Muscle layer of duodenum (tissue), 2 donors: ENCODE measurements around the gene DLG2.
"Not testable (repeated sequence)": the region's sequence is repeated elsewhere in the genome, so short reads cannot be mapped to it uniquely, and the experiment has no call there.

ENCODE experiments used
- H3K27ac ChIP-seq: one replicate; pipeline ENCODE4 v1.7.0; 2013; ENCODE audit warnings: mild to moderate bottlenecking, low read length
- H3K27me3 ChIP-seq: one replicate; pipeline ENCODE4 v1.7.0; 2013; ENCODE audit warnings: low read depth, mild to moderate bottlenecking, control low read depth, low read length
- H3K36me3 ChIP-seq, 2 donors: one replicate each; pipeline ENCODE4 v1.7.0; 2013; ENCODE audit warnings: low read length in 2 of 2, control low read depth in 1 of 2, mild to moderate bottlenecking in 1 of 2; ENCODE audit not compliant: insufficient read depth in 2 of 2, control insufficient read depth in 1 of 2
- H3K4me1 ChIP-seq, 2 donors: one replicate each; pipeline ENCODE4 v1.7.0; 2013; ENCODE audit warnings: low read length in 2 of 2, mild to moderate bottlenecking in 2 of 2, control low read depth in 1 of 2, moderate library complexity in 1 of 2; ENCODE audit not compliant: insufficient read depth in 2 of 2, control insufficient read depth in 1 of 2
- H3K4me3 ChIP-seq, 2 donors: one replicate each; pipeline ENCODE4 v1.7.0; 2013; ENCODE audit warnings: low read length in 2 of 2, low read depth in 1 of 2, mild to moderate bottlenecking in 1 of 2
- H3K9me3 ChIP-seq, 2 donors: one replicate each; pipeline ENCODE4 v1.7.0; 2013; ENCODE audit warnings: low read length in 2 of 2, control low read depth in 1 of 2, mild to moderate bottlenecking in 1 of 2; ENCODE audit not compliant: control insufficient read depth in 1 of 2
- donor health status: healthy.

The DLG2 gene

DNA sequence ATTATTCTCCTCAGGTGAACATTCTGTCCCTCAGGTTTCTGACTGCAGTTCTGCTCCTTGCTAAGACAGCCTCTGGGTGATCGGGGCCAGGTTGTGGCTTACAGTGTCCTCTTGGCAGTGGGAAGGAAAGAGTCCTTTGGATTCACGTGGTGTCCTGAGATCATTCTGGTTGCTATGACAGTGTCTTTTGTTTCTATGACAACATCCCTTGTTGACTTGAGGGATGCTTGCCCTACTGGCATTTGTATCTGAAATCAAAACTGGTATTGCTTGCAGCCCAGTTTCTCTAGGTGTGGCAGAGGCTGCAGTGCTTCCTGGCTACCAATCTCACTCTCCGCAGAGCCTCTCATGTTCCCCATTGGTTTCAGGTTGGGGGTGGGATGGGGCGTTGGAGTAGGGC lies 2189.2 kb downstream of the DLG2 start:
- Histone ChIP-seq H3K4me3 (no peak overlapping the region), H3K4me1 (no peaks in the 10 kb centered on the region), H3K36me3 (no peaks in the 10 kb centered on the region)

GRCh38 chr11:83436855-83437254 lies 2190.3 kb downstream of the DLG2 start:
- no peaks in the 10 kb centered on the region for H3K27me3 ChIP-seq
- no peaks in the 10 kb centered on the region for H3K36me3 ChIP-seq
- no peaks in the 10 kb centered on the region for H3K9me3 ChIP-seq
- H3K4me1 ChIP-seq: no peaks in the 10 kb centered on the region
- no peak overlapping the region for H3K27ac ChIP-seq
- no peak overlapping the region for H3K4me3 ChIP-seq

More for the DNA sequence above, 2189.2 kb downstream of the DLG2 start:
- H3K27ac ChIP-seq: no peak overlapping the region
- H3K9me3 ChIP-seq: no peaks in the 10 kb centered on the region
- H3K27me3 ChIP-seq: no peaks in the 10 kb centered on the region

DNA sequence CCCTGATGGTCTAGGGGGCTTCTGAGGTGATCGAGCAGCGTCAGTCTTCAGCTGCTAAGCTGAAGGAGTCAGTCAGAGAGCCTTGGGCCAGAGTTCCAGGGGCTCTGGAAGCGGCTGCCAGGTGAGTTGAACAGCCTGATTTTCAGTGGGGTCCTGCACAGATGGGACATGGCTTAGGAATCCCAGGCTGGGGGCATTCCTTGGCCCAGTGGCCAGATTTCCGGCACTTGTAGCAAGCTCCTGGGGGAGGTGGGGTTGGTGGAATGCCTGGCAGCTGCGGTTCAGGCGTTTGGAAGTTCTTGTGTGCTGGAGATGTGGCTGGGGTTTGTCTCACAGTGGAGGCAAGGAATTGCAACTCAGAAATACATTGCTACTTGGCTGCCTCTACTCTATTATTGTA lies 2192.3 kb downstream of the DLG2 start:
- not testable (repeated sequence) for H3K27me3 ChIP-seq, H3K9me3 ChIP-seq, H3K36me3 ChIP-seq, H3K4me1 ChIP-seq, H3K27ac ChIP-seq, H3K4me3 ChIP-seq

- H3K27ac ChIP-seq: no peak overlapping the region
- H3K9me3 ChIP-seq: peaks cover 0 to under 1% of the 10 kb centered on the region in 2 donors
- no peak overlapping the region for H3K4me3 ChIP-seq
- no peaks in the 10 kb centered on the region for H3K27me3 ChIP-seq
- H3K36me3 ChIP-seq: no peaks in the 10 kb centered on the region
- H3K4me1 ChIP-seq: no peaks in the 10 kb centered on the region
These were observed 2199.2 kb downstream of the DLG2 start for GRCh38 chr11:83427943-83428342.

DNA sequence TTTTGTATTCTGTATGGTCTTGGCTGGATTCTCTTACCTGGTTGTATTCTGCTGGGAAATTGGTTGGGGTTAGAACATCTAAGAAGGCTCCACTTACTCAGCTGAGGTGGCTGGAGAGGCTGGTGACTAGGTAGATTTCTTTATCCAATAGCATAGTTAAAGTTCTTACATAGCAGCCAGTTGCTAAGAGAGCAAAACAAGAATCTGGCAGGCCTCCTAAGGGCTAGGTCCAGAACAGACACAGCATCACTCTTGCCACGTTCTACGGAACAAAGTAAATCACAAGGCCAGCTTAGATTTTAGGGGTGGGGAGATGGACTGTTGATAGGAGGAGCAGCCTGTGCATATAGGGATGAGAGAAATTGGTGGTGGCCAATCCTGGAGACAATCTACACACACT lies 2199.6 kb downstream of the DLG2 start:
- H3K9me3 ChIP-seq: peaks cover 0 to 4% of the 10 kb centered on the region in 2 donors
- H3K27me3 ChIP-seq: no peaks in the 10 kb centered on the region
- H3K4me3 ChIP-seq: no peak overlapping the region
- H3K27ac ChIP-seq: no peak overlapping the region
- H3K36me3 ChIP-seq: no peaks in the 10 kb centered on the region
- no peaks in the 10 kb centered on the region for H3K4me1 ChIP-seq

DNA sequence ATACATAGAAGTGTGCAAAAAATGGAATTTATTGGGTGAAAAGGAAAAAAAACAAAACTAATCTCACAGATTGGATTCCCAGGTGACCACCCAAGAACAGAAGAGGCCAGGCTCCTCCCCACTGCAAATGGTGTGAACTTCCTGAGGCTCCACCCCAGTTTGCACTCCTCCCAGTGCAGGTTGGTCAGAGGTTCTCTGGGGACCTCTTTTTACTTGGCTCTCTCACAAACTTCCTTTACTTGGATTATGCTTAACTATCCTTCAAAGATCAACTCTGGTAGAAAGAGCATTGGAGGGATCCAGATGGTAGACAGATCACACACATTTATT lies 2202.0 kb downstream of the DLG2 start:
- no peaks in the 10 kb centered on the region for H3K27me3 ChIP-seq
- H3K27ac ChIP-seq: no peak overlapping the region
- H3K36me3 ChIP-seq: no peaks in the 10 kb centered on the region

DNA sequence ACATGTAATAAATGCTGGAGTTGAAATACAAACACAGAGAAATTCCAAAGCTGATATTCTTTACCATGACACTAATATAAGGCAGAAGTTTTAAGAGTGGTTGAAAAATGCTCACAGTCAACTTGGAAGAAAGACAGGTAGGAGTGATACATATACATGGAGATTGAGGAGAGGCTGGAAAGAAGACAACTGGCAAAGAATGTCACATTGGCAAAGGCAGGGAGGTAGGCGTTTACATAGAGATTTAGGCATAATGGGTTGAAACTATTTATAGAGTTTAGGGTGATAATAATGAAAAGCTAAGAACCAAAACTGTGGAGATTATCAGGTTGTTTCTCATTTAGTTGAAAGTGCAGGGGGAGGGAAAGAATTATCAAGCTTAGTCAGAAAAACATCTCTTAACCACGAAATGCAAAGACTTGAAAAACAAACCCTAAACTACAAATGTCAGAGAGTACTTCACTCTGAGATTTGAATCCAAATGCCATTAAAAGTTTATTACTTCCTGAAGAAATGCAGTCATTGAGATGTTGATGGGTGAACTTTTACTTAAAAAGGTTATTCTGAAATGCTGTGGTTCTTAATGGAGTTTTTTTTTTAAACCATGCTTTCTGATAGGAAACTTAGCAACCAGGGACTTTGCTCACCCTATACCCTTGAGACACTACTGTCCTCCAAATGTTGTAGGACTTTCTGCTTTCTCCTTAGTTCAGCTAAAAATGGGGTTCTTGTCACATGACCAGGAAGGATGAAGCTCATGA lies 2202.6 kb downstream of the DLG2 start:
- Histone ChIP-seq H3K27ac (no peak overlapping the region), H3K27me3 (no peaks in the 10 kb centered on the region), H3K4me3 (no peak overlapping the region), H3K36me3 (no peaks in the 10 kb centered on the region), H3K4me1 (no peaks in the 10 kb centered on the region), H3K9me3 (peaks cover 0 to 4% of the 10 kb centered on the region in 2 donors)

More for the DNA sequence above, 2202.0 kb downstream of the DLG2 start:
- Histone ChIP-seq H3K9me3 (peaks cover 0 to 4% of the 10 kb centered on the region in 2 donors), H3K4me3 (no peak overlapping the region), H3K4me1 (no peaks in the 10 kb centered on the region)

DNA sequence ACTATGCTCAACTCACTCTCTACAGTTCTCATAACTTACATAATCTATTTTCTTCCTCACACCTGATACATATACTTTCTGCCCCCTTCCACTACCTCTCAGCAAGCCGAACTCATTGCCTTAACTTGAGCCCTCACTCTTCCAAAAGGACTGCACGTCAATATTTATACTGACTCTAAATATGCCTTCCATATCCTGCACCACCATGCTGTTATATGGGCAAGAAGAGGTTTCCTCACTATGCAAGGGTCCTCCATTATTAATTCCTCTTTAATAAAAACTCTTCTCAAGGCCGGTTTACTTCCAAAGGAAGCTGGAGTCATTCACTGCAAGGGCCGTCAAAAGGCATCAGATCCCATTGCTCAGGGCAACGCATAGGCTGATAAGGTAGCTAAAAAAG lies 2204.5 kb downstream of the DLG2 start:
- not testable (repeated sequence) for H3K36me3 ChIP-seq, H3K4me1 ChIP-seq, H3K4me3 ChIP-seq, H3K27ac ChIP-seq, H3K9me3 ChIP-seq, H3K27me3 ChIP-seq

- H3K9me3 ChIP-seq: no peaks in the 10 kb centered on the region
- H3K27ac ChIP-seq: no peak overlapping the region
- no peak overlapping the region for H3K4me3 ChIP-seq
- H3K4me1 ChIP-seq: no peaks in the 10 kb centered on the region
- no peaks in the 10 kb centered on the region for H3K36me3 ChIP-seq
- no peaks in the 10 kb centered on the region for H3K27me3 ChIP-seq
These were observed 2216.3 kb downstream of the DLG2 start for GRCh38 chr11:83410605-83411565.

DNA sequence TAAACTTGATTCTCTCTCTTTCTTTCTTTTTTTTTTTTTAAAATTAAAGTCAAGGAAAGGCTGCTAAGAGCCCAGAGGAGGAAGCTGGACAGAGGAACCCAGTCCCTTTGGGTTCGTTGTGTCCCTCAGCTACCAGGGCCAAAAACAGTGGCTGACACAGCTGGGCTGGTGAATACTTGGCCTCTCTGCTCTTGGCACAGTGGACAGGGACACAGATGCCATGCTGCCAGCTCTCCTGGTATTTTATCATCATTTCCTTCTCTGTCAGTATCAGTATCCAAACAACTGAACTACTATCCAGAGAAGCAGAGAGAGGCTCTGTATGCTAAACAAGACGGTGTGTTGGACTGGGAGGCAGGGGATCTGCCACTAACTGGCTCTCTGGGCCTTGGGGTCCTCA lies 2217.3 kb downstream of the DLG2 start:
- H3K36me3 ChIP-seq: no peaks in the 10 kb centered on the region
- H3K9me3 ChIP-seq: no peaks in the 10 kb centered on the region
- no peaks in the 10 kb centered on the region for H3K4me1 ChIP-seq
- no peak overlapping the region for H3K4me3 ChIP-seq
- H3K27me3 ChIP-seq: no peaks in the 10 kb centered on the region
- H3K27ac ChIP-seq: no peak overlapping the region

DNA sequence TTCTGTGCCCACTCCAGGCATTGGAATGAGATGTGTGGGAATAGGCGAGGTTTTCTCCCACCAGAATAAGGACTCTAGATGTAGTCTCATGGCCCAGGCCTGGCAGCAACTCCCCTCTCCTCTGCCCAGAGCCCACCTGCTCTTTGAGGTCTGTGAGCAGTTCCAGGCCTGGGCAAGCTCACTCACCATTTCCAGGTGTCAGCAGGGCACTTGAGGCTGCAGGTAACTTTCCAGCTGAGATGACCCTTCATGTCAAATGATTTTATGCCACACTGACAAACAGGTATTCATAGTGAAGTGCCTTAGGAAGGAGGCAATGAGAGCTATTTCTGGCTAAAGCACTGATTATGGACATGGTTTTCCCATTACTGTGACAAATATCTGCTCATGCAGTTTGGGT lies 2217.7 kb downstream of the DLG2 start:
- H3K27me3 ChIP-seq: no peaks in the 10 kb centered on the region
- no peak overlapping the region for H3K27ac ChIP-seq

More for the DNA sequence above, 2217.7 kb downstream of the DLG2 start:
- Histone ChIP-seq H3K4me3 (no peak overlapping the region), H3K9me3 (no peaks in the 10 kb centered on the region), H3K36me3 (no peaks in the 10 kb centered on the region), H3K4me1 (no peaks in the 10 kb centered on the region)
